ENCODE measurements around the gene ARHGAP28.

DNA sequence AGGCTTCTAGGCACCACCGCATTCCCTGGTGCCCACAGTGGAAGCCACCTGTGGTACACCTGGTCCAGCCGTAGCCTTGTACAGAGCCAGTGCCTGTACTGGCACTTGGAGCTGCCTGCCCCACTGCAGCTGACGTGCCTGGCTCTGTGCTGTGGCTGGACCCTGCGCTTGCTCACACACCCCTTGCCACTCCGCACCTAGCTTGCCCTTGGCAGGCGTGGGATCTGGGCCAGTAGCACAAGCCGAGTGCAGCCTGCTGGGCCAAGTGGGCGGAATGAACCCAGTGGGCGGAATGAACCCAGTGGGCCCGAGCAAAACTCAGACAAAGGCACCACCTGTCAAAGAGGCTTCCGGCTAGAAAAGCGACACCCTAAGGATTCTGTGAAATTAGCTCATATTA lies 126.3 kb downstream of the ARHGAP28 start:
- no peak for TF ChIP-seq EZH2 (IDR thresholded peaks at IDR 0.05; ENCODE audit: insufficient read depth, poor library complexity, severe bottlenecking)
- no peak for TF ChIP-seq EZH2phosphoT487 (IDR thresholded peaks at IDR 0.05; ENCODE audit: insufficient read depth, low read depth)

Data from GM23248 (cell line).